Activated naive CD4-positive, alpha-beta T cell treated with anti-CD3 and anti-CD28 coated beads for 36 hours (primary cell): ENCODE data around the gene PYGO2. TPM values are rescaled to one million over a fixed set of nuclear protein-coding genes. Genes with fewer than 3 reads are reported as not detected.

Source experiments
- CTCF ChIA-PET: fragments of 350-600 bp; sonication (Branson Sonifier 250); formaldehyde crosslinking; loops from one replicate; lab custom pipeline; 2021; ENCODE audit warnings: antibody characterized with exemption; lab: Charles Lee
- DNase-seq: peaks from one replicate; pipeline ENCODE4 v3.0.0-alpha.2; 2020
- H3K27ac Mint-ChIP-seq: one replicate; pipeline ENCODE4 v1.8.0; 2021; ENCODE audit warnings: mild to moderate bottlenecking, mixed read lengths
- H3K27me3 Mint-ChIP-seq: one replicate; pipeline ENCODE4 v1.8.0; 2021; ENCODE audit warnings: low read depth, mixed read lengths
- H3K36me3 Mint-ChIP-seq: one replicate; pipeline ENCODE4 v1.8.0; 2021; ENCODE audit warnings: low read depth, mixed read lengths
- H3K4me1 Mint-ChIP-seq: one replicate; pipeline ENCODE4 v1.8.0; 2021; ENCODE audit warnings: low read depth, mixed read lengths
- H3K4me3 Mint-ChIP-seq: one replicate; pipeline ENCODE4 v1.8.0; 2021; ENCODE audit warnings: mild to moderate bottlenecking, moderate library complexity, mixed read lengths
- H3K9me3 Mint-ChIP-seq: one replicate; pipeline ENCODE4 v1.8.0; 2021; ENCODE audit warnings: mixed read lengths
- intact Hi-C: fragments of 100-400 bp; cut with micrococcal nuclease; formaldehyde crosslinking; loops from one replicate; pipeline ENCODE4 v1.15.1; 2023
- total RNA-seq, 2 experiments: library from RNA; stranded (reverse); gene quantifications; one replicate each; pipeline ENCODE4 v1.2.3, GENCODE V29; 2021

PYGO2 gene
- total RNA-seq, 2 experiments from 2014 or later = 35.6 to 36.3 TPM

DNA sequence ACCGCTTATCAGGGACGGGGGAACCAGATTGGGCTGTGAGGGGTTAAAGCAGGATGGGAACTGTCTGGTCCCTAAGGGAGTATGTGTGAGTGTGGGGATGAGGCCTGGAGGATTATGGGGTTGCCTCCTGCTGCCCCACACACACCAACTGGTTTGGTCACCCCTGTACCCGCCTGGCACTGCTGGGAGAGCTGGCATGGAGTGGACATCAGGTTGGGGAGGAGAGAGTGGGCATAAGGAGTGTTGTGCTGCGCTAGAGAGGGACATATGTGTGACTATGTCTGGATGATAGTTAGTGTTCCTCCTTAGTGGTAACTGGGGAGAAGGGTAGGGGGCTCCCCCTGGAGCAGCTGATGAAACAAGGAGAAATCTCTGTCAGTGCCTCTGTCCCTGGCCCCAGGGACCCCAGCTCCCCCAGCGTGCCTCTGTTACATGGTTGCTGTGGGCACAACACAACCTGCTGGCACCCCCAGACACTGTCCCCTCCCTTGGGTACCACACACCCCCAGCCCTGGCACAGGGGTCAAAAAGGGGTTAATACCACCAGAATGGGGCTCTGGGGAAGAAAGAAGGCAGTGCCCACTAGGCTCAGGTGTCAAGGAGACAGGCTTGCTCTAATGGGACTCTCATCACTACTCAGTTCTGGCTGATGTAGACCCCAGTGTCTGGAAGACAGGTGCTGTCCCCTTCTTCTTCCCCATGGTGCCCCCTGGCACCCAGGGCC is 42.9 kb upstream of the PYGO2 start:
- CTCF ChIA-PET = interaction anchor here (0.6 to 1.7 kb wide), 3 partner anchors 11 to 31 kb away, joined by 3 to 4 read pairs (median 4); no protein-coding TSS in a partner anchor
- no peaks in the 10 kb centered on the region for H3K27me3 Mint-ChIP-seq
- H3K9me3 Mint-ChIP-seq = no peaks in the 10 kb centered on the region
- peaks cover 46% of the 10 kb centered on the region for H3K4me1 Mint-ChIP-seq
- peak; percentile 66 for DNase-seq
- intact Hi-C loops = loop anchor here (1.0 to 10.0 kb wide), 6 partner anchors 188 to 1040 kb away; partner anchors contain the start of genes ADAR, AQP10, ATP8B2 and CREB3L4
- H3K4me3 Mint-ChIP-seq = peak overlapping the region; percentile 88
- H3K27ac Mint-ChIP-seq = peak overlapping the region; percentile 100
- peaks cover 21% of the 10 kb centered on the region for H3K36me3 Mint-ChIP-seq

DNA sequence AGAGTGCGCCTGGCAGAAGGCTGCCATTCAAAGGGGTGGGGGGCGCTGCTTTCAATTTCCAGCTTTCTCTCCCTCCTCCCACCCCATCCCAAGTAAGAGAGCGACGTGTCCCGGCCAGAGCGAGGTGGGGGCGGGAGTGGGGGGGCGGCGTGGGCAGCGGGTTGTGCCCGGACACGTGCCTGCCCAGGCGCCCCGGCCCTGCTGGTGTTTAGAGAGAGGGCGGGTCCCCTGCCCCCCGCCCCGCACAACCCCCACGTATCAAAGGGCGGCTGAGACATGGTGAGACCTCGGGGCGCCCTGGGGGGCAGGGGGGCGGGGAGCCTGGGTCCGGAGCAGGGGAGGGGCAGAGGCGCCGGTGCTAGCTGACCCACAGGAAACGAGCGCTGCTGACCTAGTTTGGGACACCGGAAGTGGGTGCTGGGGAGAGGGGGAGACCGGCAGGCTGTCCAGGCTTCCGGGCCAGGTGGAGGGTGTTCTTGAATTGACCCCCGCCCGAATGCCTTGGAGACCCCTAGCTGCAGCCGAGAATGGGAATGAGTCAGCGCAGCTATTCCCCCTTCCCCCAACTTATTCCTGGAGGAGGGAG is 42.3 kb upstream of the PYGO2 start:
- peak; percentile 55 for DNase-seq

DNA sequence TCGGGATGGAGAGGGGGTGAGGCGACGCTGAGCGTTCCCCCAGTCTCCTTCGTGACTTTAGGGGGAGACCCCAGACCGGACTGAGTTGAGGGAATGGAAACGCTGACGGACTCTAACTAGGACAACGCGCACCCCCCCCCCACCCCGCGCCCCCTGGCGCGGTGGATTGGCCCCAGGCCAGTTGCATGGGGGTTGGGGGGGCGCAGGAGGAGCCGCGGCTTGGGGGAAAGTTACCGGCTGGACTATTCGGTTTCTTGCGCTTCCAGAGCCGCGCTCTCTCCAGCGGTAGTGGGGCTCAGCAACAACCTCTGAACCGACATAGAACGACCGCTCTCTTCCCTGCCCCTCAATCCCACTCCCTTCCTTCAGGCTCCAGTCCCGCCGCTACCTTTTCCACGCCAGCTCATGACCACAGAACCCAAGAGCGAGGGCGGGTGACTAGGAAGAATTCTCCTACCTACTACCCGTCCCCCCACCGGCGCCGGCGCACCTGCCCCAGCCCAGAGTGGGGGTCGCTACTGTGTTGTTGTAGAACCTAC is 41.7 kb upstream of the PYGO2 start:
- H3K9me3 Mint-ChIP-seq = no peaks in the 10 kb centered on the region
- H3K27ac Mint-ChIP-seq = peak overlapping the region; percentile 100
- H3K27me3 Mint-ChIP-seq = no peaks in the 10 kb centered on the region
- H3K4me1 Mint-ChIP-seq = peaks cover 51% of the 10 kb centered on the region
- H3K36me3 Mint-ChIP-seq = peaks cover 13% of the 10 kb centered on the region
- H3K4me3 Mint-ChIP-seq = peak overlapping the region; percentile 88
- peak; percentile 51 for DNase-seq
- intact Hi-C loops = loop anchor here (5.0 to 10.0 kb wide), 5 partner anchors 189 to 1038 kb away; partner anchors contain the start of genes AQP10, ATP8B2, CREB3L4 and IL6R
- CTCF ChIA-PET = interaction anchor here (0.8 to 1.8 kb wide), 5 partner anchors 10 to 48 kb away, joined by 3 to 8 read pairs (median 4); partner anchors contain the start of gene ADAM15

More for the DNA sequence above, 42.3 kb upstream of the PYGO2 start:
- intact Hi-C loops = loop anchor here (1.0 to 10.0 kb wide), 6 partner anchors 188 to 1039 kb away; partner anchors contain the start of genes ADAR, AQP10, ATP8B2 and CREB3L4
- H3K9me3 Mint-ChIP-seq = no peaks in the 10 kb centered on the region
- no peaks in the 10 kb centered on the region for H3K27me3 Mint-ChIP-seq
- H3K4me1 Mint-ChIP-seq = peaks cover 51% of the 10 kb centered on the region
- peaks cover 15% of the 10 kb centered on the region for H3K36me3 Mint-ChIP-seq
- peak overlapping the region; percentile 100 for H3K27ac Mint-ChIP-seq
- CTCF ChIA-PET = interaction anchor here (0.8 to 1.8 kb wide), 4 partner anchors 9 to 20 kb away, joined by 3 to 8 read pairs (median 4); no protein-coding TSS in a partner anchor
- peak overlapping the region; percentile 88 for H3K4me3 Mint-ChIP-seq

DNA sequence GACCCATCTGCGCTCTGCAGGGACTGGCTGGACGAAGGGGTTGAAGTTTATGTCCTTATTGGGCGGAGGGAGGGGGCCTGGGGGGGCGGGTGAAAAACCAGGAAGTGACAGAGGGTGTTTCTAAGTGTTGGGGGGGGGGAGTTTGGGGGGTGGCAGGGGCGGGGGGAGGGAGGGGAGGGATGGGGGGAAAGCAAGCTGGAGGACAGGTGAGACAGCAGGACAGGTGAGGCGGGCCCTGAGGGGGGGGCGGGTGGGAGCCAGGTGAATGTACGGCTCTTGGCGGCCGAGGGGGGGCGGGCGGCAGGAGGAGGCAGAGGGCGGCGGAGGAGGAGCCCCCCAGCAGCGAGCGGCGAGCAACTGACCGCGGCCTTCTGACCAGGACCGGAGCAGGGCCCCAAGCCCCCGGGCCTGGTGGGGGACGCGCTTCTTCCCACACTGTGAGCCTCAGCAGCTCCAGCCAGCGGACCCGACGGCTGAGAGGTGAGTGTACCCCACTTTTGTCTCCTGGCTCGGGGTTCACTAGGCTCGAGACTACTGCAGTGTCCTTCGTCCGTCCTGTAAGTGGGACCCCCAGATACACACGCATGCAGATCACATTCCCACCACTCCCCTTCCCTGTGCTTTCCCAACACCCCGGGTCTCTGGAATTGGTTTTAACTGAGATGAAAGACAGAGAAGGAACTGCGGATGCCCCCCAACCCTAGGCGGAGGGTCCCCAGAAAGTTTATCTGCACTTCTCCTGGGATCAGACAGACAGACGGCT is 41.1 kb upstream of the PYGO2 start, which contains the start of gene ZBTB7B:
Gene ZBTB7B, plus strand, starts transcription at position 339 of the 763 bp plus-strand sequence. CDS start 11,859 bp downstream, outside the sequence.
- Mint-ChIP-seq H3K4me3 (peak within 1 kb of the TSS; percentile 91), H3K9me3 (no peaks in the 10 kb centered on the region), H3K36me3 (peaks cover 13% of the 10 kb centered on the region), H3K4me1 (peaks cover 53% of the 10 kb centered on the region), H3K27ac (peak within 1 kb of the TSS; percentile 100), H3K27me3 (no peaks in the 10 kb centered on the region)
- DNase-seq = no peak
- intact Hi-C loops = loop anchor here (1.0 to 10.0 kb wide), 7 partner anchors 28 to 1038 kb away; partner anchors contain the start of genes AQP10, ATP8B2, CKS1B and CREB3L4
- CTCF ChIA-PET = interaction anchor here (0.8 to 1.8 kb wide), 4 partner anchors 10 to 48 kb away, joined by 3 to 8 read pairs (median 4); partner anchors contain the start of gene ADAM15

DNA sequence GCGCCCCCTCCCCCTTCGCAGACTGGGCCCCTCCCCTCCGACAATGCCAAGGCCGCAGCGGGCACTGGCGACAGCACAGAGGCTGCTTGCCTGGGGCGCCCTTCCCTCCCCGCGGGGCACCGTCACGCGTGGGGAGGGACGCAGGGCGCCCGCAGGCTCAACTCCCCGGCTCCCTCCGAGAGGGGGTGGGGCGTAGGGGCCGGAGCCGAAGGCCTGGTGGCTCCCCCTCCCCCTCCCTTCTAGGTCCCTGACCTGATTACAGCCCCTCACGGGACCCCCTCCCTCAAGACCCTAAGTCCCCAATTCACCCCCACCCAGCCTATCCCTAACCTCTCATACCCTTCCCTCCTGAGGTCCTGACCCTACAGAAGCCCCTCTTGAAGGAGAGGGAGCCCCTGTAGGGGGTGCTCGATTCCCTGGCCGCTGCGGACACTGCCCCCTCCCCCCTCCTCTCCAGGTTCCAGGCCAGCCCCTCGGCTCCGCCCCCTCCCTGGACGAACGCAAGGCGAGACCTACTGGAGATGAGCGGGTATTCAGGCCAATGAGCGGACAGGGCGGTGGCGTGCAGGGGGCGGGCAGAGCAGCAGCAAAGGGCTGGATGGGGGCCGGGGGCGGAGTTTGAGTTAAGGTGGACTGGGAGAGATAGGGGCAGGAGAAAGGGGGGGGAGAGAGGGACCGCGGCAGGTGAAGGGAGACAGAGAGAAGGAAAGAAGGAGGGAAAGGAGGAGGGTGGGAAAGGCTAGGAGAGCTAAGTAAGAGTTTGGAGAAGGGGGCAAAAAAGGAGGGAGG is 40.3 kb upstream of the PYGO2 start:
- Mint-ChIP-seq H3K4me1 (peaks cover 50% of the 10 kb centered on the region), H3K9me3 (no peaks in the 10 kb centered on the region), H3K36me3 (peaks cover 13% of the 10 kb centered on the region), H3K27me3 (no peaks in the 10 kb centered on the region), H3K27ac (peak overlapping the region; percentile 94), H3K4me3 (peak overlapping the region; percentile 91)
- CTCF ChIA-PET = interaction anchor here (0.7 to 1.8 kb wide), 5 partner anchors 14 to 192 kb away, joined by 3 to 8 read pairs (median 3); no protein-coding TSS in a partner anchor
- intact Hi-C loops = loop anchor here (1.0 to 10.0 kb wide), 12 partner anchors 8 to 1037 kb away; partner anchors contain the start of genes AQP10, ATP8B2, CKS1B and CREB3L4
- DNase-seq = peak; percentile 100

DNA sequence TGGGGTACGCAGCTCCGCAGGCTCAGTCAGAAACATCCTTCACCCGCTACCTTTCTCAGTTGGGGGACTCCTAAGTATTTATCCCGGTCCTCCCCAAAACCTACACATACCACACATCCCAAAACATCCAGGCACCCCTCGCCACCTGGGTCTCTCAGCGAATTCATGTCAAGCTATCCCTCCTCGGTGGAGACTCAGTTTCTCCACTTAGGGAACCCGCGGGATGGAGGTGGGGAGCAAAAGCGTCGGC is 39.8 kb upstream of the PYGO2 start:
- CTCF ChIA-PET = interaction anchor here (0.7 to 1.2 kb wide), 5 partner anchors 11 to 192 kb away, joined by 3 to 5 read pairs (median 3); no protein-coding TSS in a partner anchor
- H3K27ac Mint-ChIP-seq = peak overlapping the region; percentile 94
- intact Hi-C loops = loop anchor here (1.0 to 10.0 kb wide), 10 partner anchors 9 to 1037 kb away; partner anchors contain the start of genes AQP10, ATP8B2, CREB3L4 and EFNA4
- no peaks in the 10 kb centered on the region for H3K9me3 Mint-ChIP-seq
- no peak for DNase-seq
- H3K36me3 Mint-ChIP-seq = peaks cover 13% of the 10 kb centered on the region
- H3K27me3 Mint-ChIP-seq = no peaks in the 10 kb centered on the region
- peaks cover 45% of the 10 kb centered on the region for H3K4me1 Mint-ChIP-seq
- peak overlapping the region; percentile 91 for H3K4me3 Mint-ChIP-seq

DNA sequence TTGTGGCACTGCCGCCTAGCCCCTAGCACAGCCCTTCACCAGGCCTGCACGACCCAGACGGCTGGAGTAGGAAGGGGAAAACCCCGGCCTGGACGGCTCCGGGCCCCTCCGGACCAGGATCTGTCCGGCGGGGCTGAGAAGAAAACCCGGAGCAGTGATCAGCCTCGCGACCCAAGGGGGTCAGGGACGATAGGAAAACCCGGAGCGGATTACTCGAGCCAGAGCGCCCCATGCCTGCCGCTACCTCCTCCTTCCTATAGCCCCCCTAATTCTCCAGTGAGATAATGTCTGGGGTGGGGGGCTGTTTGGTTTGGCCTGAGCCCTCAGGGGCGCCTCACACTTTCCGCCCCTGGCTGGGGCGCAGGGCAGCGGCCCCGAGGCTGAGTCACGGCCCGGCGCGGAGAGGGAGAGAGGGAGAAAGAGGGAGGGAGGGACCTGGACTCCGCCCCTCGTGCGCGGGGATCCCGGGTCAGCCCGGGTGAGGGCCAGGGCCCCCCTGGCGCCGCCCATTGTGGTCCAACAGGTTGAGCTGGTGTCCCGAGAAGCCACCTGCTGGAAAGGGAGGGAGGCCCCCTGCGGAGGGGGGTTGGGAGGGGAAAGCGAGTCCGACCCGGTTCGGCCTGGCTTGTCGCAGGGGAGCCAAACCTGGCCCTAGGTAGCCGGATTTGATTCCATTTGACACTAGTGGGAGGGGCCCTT is 39.3 kb upstream of the PYGO2 start:
- H3K4me3 Mint-ChIP-seq = peak overlapping the region; percentile 91

DNA sequence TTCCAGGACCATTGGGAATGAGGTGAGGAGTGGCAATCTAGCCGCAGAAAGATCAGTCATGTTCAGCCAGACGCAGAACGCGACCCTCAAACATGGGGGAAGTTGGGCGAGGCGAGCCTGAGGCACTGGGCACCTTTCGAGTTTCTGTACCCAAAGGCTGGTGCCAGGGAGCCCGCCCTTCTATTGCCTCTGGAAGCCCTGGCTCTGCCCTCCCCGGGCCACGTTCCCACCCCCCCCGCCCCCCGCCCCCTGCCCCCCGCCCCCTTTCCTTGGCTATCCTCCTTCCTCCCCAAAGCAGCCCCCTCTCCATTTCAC is 38.8 kb upstream of the PYGO2 start:
- Mint-ChIP-seq H3K36me3 (peaks cover 13% of the 10 kb centered on the region), H3K9me3 (no peaks in the 10 kb centered on the region), H3K27me3 (no peaks in the 10 kb centered on the region), H3K4me3 (peak overlapping the region; percentile 91), H3K4me1 (peaks cover 35% of the 10 kb centered on the region), H3K27ac (peak overlapping the region; percentile 94)
- CTCF ChIA-PET = interaction anchor here (0.8 to 4.7 kb wide), 12 partner anchors 7 to 135 kb away, joined by 3 to 37 read pairs (median 10); partner anchors contain the start of genes PYGO2 and SLC50A1
- no peak for DNase-seq
- intact Hi-C loops = loop anchor here (1.0 to 10.0 kb wide), 7 partner anchors 17 to 1036 kb away; partner anchors contain the start of genes AQP10, ATP8B2, CREB3L4 and FLAD1

More for the DNA sequence above, 39.3 kb upstream of the PYGO2 start:
- CTCF ChIA-PET = interaction anchor here (0.7 to 3.7 kb wide), 11 partner anchors 10 to 193 kb away, joined by 3 to 37 read pairs (median 3); partner anchors contain the start of genes PYGO2 and SLC50A1
- Mint-ChIP-seq H3K27me3 (no peaks in the 10 kb centered on the region), H3K36me3 (peaks cover 13% of the 10 kb centered on the region), H3K4me1 (peaks cover 40% of the 10 kb centered on the region), H3K9me3 (no peaks in the 10 kb centered on the region), H3K27ac (peak overlapping the region; percentile 94)
- intact Hi-C loops = loop anchor here (1.0 to 10.0 kb wide), 11 partner anchors 9 to 1036 kb away; partner anchors contain the start of genes AQP10, ATP8B2, CREB3L4 and EFNA4
- DNase-seq = peak; percentile 92

DNA sequence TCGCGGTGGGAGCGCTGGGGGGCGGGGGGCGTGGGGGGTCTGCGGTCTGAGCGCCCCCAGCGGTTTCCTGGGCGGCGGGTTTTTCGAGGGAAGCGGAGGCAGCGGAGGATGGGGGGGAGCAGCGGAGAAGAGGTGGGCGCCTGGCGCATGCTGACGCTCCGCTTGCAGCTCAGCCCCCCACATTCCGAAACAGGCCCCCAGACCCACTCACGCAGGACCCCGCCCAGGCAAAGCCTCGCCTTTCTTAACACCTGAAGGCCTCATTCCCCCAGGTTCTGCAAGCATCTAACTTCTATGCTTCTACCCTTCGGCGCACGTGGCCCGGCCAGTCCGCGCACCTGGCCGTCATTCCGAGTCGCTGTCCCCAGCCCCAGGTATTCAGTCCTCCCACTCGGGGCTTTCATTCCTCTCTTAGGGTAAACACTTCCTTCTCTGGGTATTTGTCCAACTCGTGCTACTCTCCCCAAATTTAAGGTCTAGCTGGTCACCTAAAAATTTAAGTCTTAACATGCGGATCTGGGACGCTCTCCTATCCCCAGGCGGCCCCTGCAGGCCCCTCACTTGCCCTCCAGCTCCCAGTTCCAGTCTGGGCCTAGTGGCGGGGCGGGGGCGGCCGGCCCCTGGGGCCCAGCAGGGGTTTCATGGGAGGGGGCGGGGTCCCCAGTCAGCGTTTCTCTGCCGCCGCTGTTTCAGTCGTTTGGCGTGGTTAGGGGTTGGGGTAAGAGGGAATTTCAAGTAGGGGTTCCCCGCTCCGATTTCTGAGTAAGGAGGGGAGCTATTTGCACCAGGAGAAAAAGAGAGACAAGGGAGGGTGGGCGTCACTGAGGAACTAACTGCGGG is 38.2 kb upstream of the PYGO2 start:
- Mint-ChIP-seq H3K27ac (peak overlapping the region; percentile 94), H3K36me3 (peaks cover 13% of the 10 kb centered on the region)
- CTCF ChIA-PET = interaction anchor here (0.7 to 4.7 kb wide), 22 partner anchors 7 to 290 kb away, joined by 3 to 37 read pairs (median 5); partner anchors contain the start of genes CKS1B, FLAD1, PBXIP1 and PYGO2

More for the DNA sequence above, 38.2 kb upstream of the PYGO2 start:
- Mint-ChIP-seq H3K4me3 (peak overlapping the region; percentile 91), H3K4me1 (peaks cover 31% of the 10 kb centered on the region), H3K27me3 (no peaks in the 10 kb centered on the region), H3K9me3 (no peaks in the 10 kb centered on the region)
- intact Hi-C loops = loop anchor here (1.0 to 10.0 kb wide), 11 partner anchors 16 to 1035 kb away; partner anchors contain the start of genes ADAM15, AQP10, ATP8B2 and CREB3L4
- peak; percentile 76 for DNase-seq
